Fibroblast of gingiva (primary cell): ENCODE results near the gene SLC15A5.

Experiments used
- DNase-seq: peaks from one replicate; pipeline ENCODE4 v3.0.0-alpha.2; 2011; ENCODE audit warnings: low read depth

Gene SLC15A5

DNA sequence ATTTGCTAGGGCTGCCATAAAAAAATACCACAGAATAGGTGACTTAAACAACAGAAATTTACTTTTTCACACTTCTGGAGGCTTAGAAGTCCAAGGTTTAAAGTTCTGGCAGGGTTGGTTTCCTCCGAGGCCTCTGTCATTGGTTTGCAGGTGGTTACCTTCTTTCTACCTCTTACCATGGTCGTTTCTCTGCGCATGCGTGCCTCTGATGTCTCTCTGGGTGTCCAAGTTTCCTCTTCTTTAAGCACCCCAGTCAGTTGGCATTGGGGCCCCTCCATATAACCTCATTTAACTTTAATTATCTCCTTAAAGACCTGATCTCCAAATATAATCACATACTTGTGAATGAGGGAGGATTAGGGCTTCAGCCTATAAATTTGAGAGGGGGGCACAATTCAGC lies 103.2 kb downstream of the SLC15A5 start:
- no peak for DNase-seq

DNA sequence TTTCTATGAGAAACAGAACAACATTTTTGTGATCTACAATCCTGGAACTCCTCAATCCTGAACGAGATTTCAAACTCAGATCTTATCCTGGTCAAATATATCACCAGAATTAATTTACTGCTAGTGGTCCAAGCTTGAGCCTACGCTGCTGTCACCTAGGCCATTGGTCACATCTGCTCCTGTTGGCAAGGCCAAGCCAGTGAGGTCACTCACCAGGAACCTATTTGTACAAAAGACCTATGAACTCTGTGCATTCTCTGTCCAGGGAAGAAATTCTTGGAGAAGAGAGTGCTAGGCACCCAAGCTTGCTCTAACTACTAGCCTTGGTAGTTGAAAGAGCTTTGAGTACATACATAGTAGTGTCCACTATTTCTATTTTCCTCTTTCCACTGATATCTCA lies 106.1 kb downstream of the SLC15A5 start:
- DNase-seq: no peak

DNA sequence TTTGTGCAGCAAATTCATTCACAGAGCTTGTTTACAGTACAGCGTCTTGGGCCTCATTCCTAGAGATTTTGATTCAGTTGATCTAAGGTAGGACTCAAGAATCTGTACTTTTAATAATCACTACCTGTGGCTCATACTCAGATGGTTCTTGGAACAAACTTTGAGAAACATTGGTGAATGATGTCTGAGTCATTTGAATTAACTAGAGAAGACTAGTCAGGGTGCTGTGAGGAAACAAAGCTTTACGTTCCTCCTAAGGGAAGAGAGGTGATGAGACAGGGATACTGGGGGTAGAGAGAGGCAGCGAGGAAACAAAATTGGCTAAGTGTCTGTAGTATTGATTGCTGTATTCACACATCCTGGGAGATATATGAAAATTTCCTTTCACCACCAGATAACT lies 109.4 kb downstream of the SLC15A5 start:
- no peak for DNase-seq

DNA sequence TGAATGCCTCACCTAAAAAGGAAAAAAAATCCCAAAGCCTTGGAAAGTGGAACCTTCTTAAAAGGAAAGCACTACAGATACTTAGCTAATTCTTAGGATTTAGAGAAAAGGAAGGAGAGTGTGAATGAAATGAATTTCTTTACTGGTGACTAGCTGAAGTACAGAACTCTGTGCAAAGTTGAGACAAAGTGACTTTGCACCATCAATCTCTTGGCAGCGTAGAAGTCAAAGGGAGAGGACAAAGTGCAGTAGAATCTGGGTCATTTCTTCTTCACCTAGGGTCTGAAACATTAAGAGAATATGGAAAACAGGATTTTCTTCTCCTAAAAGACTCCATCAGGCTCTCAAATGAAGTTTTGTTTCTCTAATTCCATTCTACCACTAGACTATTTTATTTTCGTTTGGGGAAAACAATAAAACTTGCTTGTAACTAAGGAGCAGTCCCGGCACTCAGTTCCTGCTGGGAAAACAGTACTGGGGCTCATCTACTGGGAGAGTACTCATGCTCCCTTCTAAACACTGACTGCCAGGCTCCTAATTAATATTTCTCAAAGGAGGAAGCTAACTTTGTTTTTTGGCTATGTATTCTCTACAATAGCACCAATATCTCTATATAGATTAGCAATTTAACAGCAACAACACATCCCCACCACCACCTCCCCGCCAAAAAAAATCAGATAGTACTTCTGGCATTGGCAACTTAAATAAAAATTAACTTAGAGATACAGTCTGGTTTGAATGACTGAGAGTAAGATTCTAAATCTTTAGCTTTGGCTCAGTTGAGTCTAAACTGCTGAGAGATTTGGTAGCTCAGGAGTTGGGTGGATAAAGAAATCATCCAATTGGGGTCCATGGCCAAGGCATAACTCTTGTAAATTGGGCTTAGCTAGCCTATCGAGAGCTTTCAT lies 110.7 kb downstream of the SLC15A5 start:
- no peak for DNase-seq

DNA sequence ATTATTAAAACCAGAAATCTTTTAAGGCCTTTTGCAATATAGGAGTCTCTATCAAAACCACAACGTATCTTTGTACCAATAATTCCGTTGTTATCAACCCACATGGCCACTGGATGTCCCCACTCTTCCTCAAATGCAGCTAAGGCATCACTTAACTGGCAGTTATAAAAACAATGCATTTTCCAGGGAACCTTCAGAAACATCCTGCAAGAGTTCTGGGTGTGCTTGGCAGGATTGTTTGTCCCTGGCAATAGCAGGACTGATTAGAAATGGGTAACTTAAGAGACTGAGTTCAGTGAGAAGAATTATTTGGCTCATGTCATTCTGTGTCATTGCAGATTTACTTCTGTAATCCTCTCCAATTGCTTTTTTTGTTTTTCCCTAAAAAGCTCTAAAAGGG lies 112.0 kb downstream of the SLC15A5 start:
- peak; percentile 81 for DNase-seq

DNA sequence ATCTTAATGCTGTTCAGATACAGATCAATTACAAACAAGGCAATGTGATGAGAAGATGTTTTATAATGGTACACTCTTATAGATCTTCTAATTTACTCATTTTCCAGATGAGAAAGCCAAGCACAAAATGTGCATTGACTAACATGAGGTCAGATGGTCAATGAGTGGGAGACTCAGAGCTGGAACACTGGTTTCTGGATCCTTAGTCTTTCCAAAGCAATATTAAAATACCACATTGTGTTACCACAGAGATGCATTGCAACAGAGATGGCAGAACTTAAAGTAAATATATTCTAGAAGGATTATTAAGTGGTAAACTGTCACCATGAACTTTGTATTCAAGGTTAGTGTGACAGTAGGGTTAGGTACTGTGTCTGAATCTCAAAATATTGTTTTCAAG lies 113.6 kb downstream of the SLC15A5 start:
- peak; percentile 20 for DNase-seq

DNA sequence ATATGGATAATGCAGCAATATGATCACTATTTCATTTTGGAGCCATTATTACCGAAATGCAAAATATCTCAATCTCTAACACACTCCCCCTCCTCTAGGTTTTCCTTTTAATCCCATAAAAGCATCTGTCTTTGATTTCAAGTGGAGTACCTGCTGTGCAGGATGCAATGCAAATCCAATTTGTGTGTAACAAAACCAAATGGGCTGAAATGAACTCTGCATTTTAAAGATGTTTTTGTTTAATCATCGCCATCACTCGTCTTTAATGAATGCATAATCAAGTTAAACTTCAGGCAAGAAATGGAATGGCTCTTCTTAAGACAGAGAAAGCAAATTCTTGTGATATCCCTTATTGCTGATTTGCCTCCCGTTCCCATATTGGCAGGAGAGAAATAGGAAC lies 114.3 kb downstream of the SLC15A5 start:
- no peak for DNase-seq

DNA sequence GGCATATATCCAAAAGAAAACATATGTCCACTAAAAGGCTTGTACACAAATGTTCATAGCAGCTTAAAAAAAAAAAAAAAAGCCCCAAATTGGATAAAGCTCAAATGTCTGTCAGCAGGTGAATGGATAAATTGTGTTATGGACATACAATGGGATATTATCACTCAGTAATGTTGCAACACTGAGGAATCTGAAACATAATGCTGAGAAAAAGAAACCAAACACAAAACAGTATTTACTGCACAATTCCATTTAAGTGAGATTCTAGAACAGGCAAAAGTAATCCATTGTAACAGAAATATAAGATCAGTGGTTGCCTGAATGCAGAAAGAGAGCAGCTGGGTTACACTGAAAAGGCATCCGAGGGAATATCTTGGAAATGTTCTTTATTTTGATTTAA lies 117.9 kb downstream of the SLC15A5 start:
- no peak for DNase-seq

DNA sequence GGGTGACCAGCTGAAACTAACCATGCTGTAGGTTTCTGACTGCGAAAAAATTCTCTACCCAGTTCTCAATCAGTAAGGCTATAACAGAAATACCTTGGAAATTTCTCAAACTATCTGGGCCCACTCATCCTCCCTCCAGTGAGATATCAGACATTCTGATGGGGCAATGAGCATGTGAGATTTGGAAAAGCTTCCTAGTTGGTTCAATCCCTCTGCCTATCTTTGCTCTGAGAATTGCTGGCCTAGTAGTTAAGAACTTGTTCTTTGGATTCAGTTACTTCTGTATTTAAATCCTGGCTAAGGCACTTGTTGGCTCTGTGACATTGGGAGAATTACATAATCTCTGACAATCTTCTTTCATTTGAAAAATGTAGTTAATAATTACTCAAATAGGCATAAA lies 119.4 kb downstream of the SLC15A5 start:
- DNase-seq: no peak

DNA sequence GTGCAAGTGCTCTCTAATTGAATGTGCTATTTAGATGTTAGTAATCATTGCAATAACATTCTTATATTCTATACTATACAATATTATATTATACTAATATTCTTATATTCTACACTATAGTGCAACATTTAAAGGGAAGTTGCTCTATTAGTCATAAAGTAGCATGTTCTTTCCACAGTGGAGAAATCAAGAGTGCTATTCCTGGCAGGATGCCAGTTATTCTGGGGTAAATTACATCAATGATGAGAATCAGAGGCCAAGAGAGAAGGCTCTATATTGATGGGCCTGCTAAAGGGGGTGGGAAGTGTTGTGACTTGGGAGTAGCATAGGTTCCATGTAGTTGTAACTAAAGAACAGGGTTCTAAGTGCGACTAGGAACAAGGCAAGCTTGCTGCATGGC lies 121.5 kb downstream of the SLC15A5 start:
- DNase-seq: no peak

DNA sequence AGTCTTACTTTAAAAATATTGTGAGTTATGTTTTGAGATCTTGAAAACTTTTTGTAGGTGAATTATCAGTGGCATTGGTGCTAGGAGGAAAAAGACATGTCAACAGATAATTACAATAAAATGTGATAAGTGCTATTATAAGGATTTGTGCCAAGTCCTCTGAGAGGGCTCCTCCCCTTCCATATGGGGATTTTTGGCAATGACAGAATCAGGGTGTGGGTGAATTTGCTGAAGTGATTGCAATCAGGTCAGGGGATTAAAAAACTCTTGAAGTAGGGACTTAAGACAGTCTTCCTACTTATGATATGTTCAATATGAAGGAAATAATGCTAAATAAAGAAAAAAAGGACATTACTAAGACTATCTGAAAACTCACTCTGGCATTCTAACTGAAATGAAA lies 122.5 kb downstream of the SLC15A5 start:
- no peak for DNase-seq

DNA sequence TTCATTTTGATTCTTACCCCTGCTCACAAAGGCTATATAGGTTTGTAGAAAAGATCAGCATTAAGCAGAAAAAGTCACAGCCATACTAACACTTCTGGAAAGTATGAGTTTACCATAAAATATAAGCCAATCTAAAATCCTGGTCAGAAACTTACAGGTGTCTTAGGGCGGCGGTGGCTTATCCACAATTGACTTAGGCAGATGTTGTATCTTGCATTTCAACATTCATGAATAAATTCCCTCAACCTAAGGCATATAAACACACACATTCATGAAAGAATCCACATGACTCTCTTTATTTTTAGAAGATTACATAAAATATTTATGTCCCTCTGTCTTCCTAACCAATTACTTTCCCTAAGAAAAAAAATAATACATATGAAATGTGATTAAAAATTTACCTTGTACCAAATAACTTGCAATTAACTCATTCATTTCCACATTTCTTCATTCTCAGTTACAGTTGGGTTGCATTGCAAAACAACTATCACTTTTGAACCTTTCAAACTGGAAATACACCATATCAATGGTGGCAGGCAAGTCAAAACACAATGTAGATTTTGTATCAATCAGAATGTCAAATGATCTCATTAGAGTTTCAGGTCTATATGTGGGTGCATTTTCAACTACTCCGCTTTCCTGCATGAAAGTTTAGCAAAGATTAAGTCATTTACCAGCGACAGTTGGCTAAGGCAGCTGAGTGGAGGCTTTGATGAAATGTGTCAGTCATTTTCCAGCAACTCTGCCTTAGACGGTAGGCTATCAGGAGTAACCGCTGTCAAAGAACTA lies 124.4 kb downstream of the SLC15A5 start:
- no peak for DNase-seq

DNA sequence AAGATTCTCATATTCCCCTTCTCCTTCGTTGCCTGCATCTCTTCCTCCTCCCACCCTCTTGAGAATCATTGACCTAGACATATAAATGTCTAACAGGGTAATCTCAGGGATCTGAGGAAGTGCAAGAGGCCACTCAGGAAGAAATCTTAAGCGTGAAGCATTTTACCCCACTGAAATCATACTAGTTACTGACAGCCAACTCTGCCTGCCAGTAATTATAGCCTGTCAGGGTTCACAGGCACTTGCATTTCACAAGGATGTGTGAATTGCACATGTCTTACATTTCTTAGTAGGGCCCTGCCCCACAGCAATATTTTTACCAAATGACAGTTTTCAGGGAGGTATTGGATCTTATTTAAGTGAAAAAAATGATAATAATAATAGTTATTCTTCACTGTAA lies 127.2 kb downstream of the SLC15A5 start:
- DNase-seq: no peak

DNA sequence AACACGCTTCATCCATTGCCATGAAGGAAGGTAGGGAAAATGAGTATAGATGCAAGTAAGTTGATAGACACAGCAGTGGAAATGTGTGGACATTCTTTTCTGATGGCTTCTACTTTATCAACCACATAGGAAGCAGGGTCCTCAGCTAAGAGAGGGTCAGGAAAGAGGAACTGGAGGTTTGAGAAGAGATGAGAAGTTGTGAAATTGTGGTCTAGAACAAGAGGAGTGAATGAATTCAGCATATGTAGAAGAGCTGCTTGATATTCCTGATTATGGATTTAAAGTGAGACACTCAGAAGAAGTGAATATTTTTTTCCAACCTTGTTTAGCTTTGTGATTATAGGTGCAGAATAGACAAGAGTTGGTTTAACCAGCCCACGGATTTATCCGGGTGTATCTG lies 128.5 kb downstream of the SLC15A5 start:
- no peak for DNase-seq
